ENCODE measurements around the gene RPA3.

The RPA3 gene

GRCh38 chr7:7718492-7718891 lies at the start of gene RPA3:
Gene RPA3 (minus strand): TSS chr7:7718607. CDS start chr7:7640418, 78,189 bp downstream.
- no peak for DNase-seq (ENCODE audit: low spot score)

DNA sequence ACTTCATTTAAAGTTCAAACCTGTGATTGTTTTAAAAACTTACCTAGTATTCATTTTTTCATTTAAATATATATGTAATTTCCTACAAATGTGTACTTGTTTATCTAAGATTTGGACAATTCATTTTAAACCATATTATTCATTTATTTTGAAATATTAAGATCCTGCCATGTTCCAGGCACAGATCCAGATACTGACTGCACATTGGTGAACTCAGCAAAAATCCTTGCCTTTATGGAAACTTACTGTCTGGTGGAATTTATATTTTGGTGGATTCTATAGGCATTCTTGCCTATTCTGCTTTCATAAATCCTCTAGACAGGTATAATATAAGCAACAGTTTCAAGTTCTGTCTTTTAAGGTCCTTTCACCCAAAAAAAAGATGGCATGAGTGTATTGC lies 48.3 kb upstream of the RPA3 start:
- no peak for DNase-seq (ENCODE audit: low spot score)

- DNase-seq (ENCODE audit: low spot score): no peak
These were observed 47.0 kb upstream of the RPA3 start for GRCh38 chr7:7765422-7765821.

DNA sequence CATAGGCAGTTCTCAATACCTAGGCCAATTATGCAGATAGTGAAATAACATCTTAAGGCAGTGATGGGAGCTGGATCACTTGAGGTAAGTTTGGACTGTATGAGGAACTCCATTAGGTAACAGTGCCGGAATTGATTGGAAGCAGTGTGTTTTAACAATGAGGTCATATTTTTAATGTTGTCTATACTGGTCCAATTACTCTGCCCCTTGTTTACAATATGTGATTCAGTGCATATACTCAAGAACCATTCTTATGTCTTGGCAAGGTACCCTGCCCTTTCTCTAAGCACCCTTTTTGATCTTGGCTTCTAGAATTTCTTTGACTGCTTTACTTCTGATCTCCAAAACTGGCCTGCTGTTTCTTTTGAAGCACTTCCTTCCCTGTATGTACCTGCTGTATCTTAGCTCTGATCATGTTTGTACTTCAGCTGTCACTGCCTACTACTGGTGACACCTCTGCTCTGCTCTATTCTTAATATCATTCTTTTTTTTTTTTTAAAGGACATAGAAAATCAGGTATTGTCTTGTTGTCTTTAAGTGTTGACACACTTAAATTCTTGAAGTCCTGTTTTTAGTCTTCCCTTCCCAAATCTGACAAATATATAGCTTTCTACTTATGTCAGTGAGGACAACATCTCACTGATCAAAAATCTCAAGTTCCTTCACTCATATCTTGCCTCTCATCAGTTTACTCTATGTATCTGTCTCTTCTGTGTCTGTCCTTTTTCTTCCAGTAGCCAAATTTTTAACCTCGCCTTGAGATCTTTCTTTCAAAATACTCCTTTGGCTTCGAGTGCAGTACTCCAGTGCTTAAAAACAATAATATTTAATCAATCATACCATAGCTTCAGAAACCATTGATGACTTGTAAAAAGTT lies 46.4 kb upstream of the RPA3 start:
- DNase-seq (ENCODE audit: low spot score): no peak

DNA sequence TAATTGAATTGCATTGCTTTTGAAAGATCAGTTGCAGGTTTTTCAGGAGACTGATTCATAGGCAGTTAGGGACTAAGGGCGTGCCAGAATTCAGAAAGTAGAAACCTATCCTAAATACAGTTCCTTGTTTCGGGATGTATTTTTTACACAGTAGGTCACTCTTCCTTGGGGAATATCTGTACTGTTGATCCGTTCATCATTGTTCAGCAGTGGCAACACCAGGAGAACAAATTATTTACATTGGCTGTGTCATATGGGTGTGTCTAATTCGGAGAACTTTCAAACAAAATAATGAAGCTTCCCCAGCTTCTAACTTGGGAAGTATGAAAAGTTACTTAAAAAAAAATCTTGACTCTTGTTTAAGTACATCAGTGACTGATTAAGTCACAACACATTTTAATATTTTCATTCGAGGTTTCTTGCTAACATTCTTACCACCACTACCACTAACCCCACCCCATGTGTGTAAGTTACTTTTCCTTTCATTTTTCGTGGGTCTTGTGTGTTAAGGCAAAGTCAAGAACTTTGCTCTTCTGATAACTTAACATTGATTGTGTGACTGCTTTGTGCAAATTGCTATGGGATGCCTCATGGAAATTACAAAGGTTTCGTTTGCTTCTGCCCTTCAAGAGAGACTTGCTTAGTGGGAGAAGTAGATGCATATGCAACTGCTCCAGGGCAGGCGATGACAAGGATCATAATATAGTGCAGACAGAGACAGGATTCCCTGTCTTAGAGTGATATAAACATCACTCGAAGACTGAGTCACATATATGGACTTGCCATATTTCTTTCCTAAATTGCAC lies 43.8 kb upstream of the RPA3 start:
- DNase-seq (ENCODE audit: low spot score): no peak

- DNase-seq (ENCODE audit: low spot score): no peak
These were observed 43.0 kb upstream of the RPA3 start for GRCh38 chr7:7761340-7761973.

GRCh38 chr7:7757576-7757975 lies 39.2 kb upstream of the RPA3 start:
- DNase-seq (ENCODE audit: low spot score): no peak

- no peak for DNase-seq (ENCODE audit: low spot score)
These were observed 38.2 kb upstream of the RPA3 start for GRCh38 chr7:7756577-7756976.

DNA sequence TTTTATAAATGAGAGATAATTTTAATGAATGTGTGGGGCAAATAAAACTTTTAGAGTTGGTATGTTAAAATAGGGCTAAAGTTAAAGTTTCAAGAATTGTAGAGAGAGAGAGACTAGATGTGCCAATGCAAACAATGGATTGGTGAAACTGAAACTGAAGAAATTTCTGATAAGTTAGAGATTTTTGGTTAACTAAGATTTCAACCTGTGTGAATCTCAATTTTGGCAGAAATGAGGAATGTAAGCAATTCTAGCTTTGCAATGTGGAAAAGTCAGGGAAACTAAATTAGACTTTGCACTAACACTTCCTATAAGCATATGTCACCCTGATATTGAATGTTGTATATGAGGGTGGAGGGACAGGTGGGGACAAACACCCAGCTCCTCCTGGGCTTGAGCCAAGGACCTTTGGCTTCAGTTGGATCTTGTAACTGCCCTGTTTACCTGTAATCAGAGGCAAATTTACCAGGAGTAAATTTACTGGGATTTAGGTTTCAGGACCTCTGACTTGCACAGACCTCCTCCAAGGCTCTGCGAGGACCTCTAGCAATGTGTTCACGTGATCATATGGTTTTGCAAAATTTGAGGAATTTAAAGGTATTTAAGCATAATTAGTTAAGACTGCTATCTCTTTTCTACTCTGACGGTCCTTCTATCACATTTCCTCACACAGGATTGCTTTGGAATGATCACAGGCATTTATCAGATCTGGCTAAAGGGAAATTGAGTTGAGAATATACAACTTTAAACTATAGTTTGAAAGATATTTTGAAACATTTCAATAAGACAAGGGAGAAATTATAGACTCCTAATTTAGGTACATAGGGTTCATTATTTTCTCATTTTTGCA lies 33.1 kb upstream of the RPA3 start:
- no peak for DNase-seq (ENCODE audit: low spot score)

- DNase-seq (ENCODE audit: low spot score): no peak
These were observed 32.3 kb upstream of the RPA3 start for GRCh38 chr7:7750571-7751242.

DNA sequence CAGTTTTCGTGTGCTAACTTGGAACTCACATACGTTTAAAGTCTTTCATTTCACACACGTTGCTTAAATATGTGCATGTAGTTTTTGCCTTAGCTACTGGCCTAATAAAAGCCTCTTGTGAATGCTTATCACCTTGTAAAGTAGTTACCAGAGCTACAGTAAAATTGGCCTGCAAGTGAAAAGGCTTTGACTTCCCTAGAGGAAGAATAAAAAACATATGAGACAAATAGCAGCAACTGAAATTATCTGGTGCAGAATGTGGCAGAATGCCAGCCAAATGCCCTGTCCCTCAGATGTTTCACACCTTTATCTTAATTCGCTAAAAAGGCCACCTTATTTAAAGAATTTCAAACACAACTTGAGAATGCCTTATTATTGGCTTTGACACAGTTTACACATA lies 28.1 kb upstream of the RPA3 start:
- DNase-seq (ENCODE audit: low spot score): no peak

DNA sequence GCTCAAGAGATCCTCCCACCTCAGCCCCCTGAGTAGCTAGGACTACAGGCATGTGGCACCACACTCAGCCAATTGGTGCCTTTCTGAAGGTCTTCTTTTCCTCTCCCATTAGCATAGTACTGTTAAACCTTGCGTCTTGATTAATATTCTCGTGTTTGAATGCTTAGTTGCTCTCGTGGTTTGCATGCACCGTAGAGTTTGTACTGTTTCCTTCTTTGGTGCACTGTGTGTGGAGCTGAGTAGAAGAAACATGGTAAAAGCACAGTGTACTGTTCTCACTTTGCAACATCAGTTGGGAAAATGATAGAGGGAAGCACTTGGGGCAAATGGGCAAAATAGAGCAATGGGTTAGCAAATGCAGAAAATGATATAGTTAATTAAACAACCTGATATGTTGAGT lies 27.6 kb upstream of the RPA3 start:
- DNase-seq (ENCODE audit: low spot score): no peak

GRCh38 chr7:7745258-7745657 lies 26.9 kb upstream of the RPA3 start:
- no peak for DNase-seq (ENCODE audit: low spot score)

- DNase-seq (ENCODE audit: low spot score): no peak
These were observed 23.8 kb upstream of the RPA3 start for GRCh38 chr7:7742223-7742622.

- no peak for DNase-seq (ENCODE audit: low spot score)
These were observed 21.6 kb upstream of the RPA3 start for GRCh38 chr7:7740037-7740355.

GRCh38 chr7:7739204-7740036 lies 21.0 kb upstream of the RPA3 start:
- no peak for DNase-seq (ENCODE audit: low spot score)

DNA sequence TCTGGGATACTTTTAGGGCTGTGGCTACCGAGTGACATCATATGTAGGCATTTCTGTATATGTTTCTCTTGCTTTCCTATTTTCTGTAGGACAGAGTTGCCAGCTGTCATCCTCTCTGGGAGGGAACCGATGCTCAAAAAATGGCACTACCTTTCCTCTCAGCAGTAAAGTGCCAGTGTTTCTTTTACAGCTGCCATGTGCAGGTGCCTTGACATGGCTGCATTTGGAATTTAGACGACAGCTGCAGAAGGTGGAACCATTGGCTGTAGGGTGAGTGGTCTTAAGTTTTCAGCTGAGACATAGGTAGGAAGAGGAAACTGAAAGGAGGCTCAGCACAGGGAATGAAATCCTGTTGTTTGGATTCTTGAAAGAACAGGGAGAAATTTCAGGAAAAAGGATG lies 20.2 kb upstream of the RPA3 start:
- DNase-seq (ENCODE audit: low spot score): no peak

DNA sequence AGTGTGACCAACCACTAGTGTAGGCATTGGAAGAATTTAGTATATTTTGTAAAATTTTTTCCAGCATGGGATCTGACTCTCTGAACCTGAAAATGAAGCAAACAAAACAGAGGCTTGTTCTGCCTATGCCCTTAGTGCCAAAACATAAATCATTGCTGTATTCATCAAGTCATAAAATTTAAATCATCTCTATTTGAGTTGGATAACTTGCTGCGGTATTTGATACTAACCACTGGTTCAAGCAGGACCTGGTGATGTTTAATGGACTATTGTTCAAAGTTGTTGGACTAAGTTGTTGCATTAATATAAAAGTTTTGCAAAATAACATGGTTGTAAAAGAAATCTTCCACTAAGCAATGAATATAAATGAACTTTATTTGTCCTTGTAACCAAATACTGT lies 19.8 kb upstream of the RPA3 start:
- DNase-seq (ENCODE audit: low spot score): no peak

DNA sequence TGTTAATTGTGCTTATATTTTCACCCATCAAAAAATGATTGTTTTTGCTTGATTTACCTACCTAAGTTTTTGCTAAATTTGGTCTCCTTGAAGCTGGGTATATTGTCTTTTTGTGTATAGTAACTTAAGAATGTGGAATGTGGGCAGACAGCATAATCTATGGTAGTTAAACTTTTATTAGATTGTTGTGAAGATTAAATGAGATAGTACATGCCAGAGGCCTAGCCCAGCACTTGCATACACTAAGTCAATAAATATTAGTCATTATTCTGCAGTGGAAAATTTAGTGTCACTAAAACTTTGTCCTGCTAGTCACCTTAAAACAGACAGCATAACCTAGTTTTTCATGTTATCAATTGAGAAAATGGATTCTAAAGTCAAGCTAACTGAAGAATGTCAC lies 19.3 kb upstream of the RPA3 start:
- DNase-seq (ENCODE audit: low spot score): no peak

GRCh38 chr7:7736671-7737070 lies 18.3 kb upstream of the RPA3 start:
- DNase-seq (ENCODE audit: low spot score): no peak
